K562 (cell line): Measurements from ENCODE around the gene PRKAG2. TPM values are rescaled to one million over a fixed set of nuclear protein-coding genes. Genes with fewer than 3 reads are reported as not detected.

Experiments used
- ATAC-seq: fragments of 200-7000 bp; cut with Tn5 transposase; 3 replicates; pipeline ENCODE4 v1.9.1; 2020; ENCODE audit warnings: moderate library complexity
- BruUV-seq: library from RNA; stranded (reverse); fragments of 400-500 nt; replicated peaks from 2 replicates; lab custom pipeline; 2021; lab: Mats Ljungman, UMichigan
- CTCF ChIA-PET: fragments of 300-600 bp; formaldehyde crosslinking; extraction: SDS; loops from one replicate; lab custom pipeline; 2021; ENCODE audit warnings: low intra/inter-chr PET ratio; lab: Yijun Ruan, JAX
- POLR2A ChIA-PET: fragments of 300-600, 350-650 bp; sonication (Branson Sonifier 250); formaldehyde crosslinking; extraction: SDS; loops from one replicate; lab custom pipeline; 2021; ENCODE audit warnings: antibody characterized with exemption, inconsistent platforms; lab: Yijun Ruan, JAX
- DNase-seq, 4 experiments: peaks; one replicate each; pipeline versions ENCODE4 v3.0.0 to v3.0.0-alpha.2; 2011 to 2018; ENCODE audit warnings: low spot score in 3 of 4, mixed read lengths in 3 of 4; ENCODE audit errors: extremely low read depth in 1 of 4
- FAIRE-seq: peaks from 2 replicates; lab custom pipeline; 2011; peaks lifted over from hg19 to GRCh38; lab: Jason Lieb, UNC
- H2AFZ ChIP-seq: 2 replicates; pipeline ENCODE4 v1.6.0; 2011; ENCODE audit warnings: low read depth, low read length, control low read depth, inconsistent platforms
- H3K27ac ChIP-seq: fragments of 200-600 bp; 3 replicates; pipeline ENCODE4 v1.8.0; 2011; ENCODE audit warnings: low read depth, mild to moderate bottlenecking, control low read depth, inconsistent platforms, low read length, moderate library complexity, mixed read lengths; ENCODE audit errors: extremely low read depth
- H3K27me3 ChIP-seq, 2 experiments: fragments of 300-600 bp in 1 of 2; 2 replicates in 1 of 2; 3 replicates in 1 of 2; pipeline versions ENCODE4 v1.6.0 to v1.8.0; 2011; ENCODE audit warnings: inconsistent platforms in 2 of 2, low read length in 2 of 2, mild to moderate bottlenecking in 1 of 2, mixed read lengths in 1 of 2, moderate library complexity in 1 of 2; ENCODE audit not compliant: control insufficient read depth in 2 of 2, insufficient read depth in 2 of 2
- H3K36me3 ChIP-seq: fragments of 300-600 bp; 3 replicates; pipeline ENCODE4 v1.8.0; 2011; ENCODE audit warnings: mild to moderate bottlenecking, low read length, inconsistent platforms; ENCODE audit not compliant: control insufficient read depth, insufficient read depth
- H3K4me1 ChIP-seq, 2 experiments: fragments of 200-600 bp in 1 of 2; replicated peaks in 1 of 2; 2 replicates in 1 of 2; 3 replicates in 1 of 2; pipeline versions ENCODE4 v1.5.1 to v1.8.0; 2011; ENCODE audit warnings: inconsistent platforms in 2 of 2, low read length in 2 of 2, mild to moderate bottlenecking in 1 of 2, mixed read lengths in 1 of 2, moderate library complexity in 1 of 2; ENCODE audit not compliant: control insufficient read depth in 2 of 2, insufficient read depth in 2 of 2
- H3K4me2 ChIP-seq: 2 replicates; pipeline ENCODE4 v1.6.1; 2011; ENCODE audit warnings: low read length, control low read depth, inconsistent platforms, mixed read lengths; ENCODE audit not compliant: insufficient read depth
- H3K4me3 ChIP-seq: fragments of 200-600 bp; sonication (generic), shearing (Covaris generic); 2 replicates; pipeline ENCODE4 v1.5.1; 2016; ENCODE audit warnings: control low read depth, inconsistent platforms
- H3K79me2 ChIP-seq: fragments of 200-600 bp; 3 replicates; pipeline ENCODE4 v1.8.0; 2011; ENCODE audit warnings: low read length, inconsistent platforms; ENCODE audit not compliant: control insufficient read depth, insufficient read depth
- H3K9ac ChIP-seq, 2 experiments: 2 replicates each; pipeline versions ENCODE4 v1.6.0 to v1.6.1; 2011; ENCODE audit warnings: low read depth in 2 of 2, low read length in 2 of 2, control low read depth in 1 of 2, inconsistent platforms in 1 of 2, mild to moderate bottlenecking in 1 of 2, mixed read lengths in 1 of 2; ENCODE audit not compliant: insufficient read depth in 1 of 2
- H3K9me1 ChIP-seq: one replicate; pipeline ENCODE4 v1.6.0; 2011; ENCODE audit warnings: inconsistent platforms, mild to moderate bottlenecking, low read length, moderate library complexity; ENCODE audit not compliant: control insufficient read depth, insufficient read depth
- H3K9me3 ChIP-seq: replicated peaks from 2 replicates; pipeline ENCODE4 v1.5.1; 2011; ENCODE audit warnings: low read depth, low read length, inconsistent platforms; ENCODE audit not compliant: control insufficient read depth, insufficient read depth
- H4K20me1 ChIP-seq: replicated peaks from 2 replicates; pipeline ENCODE4 v1.6.1; 2011; ENCODE audit warnings: low read length, inconsistent platforms, mixed read lengths; ENCODE audit not compliant: control insufficient read depth, insufficient read depth
- AFF4 ChIP-seq: sonication (generic); formaldehyde crosslinking; IDR thresholded peaks from 2 replicates; pipeline ENCODE4 v1.8.0; 2023; ENCODE audit warnings: mild to moderate bottlenecking, missing genetic modification reagents
- ATF7 ChIP-seq: fragments of 450-650 bp; IDR thresholded peaks from 2 replicates; pipeline ENCODE4 v1.7.1; 2014; ENCODE audit warnings: mild to moderate bottlenecking, moderate library complexity
- BHLHE40 ChIP-seq: IDR thresholded peaks from 2 replicates; pipeline ENCODE4 v1.6.1; 2011; ENCODE audit warnings: low read length, improper control_type of control experiment
- CHD1 ChIP-seq: fragments of 200-600 bp; sonication (generic); IDR thresholded peaks from one replicate; pipeline ENCODE4 v1.6.1; 2012; ENCODE audit warnings: mild to moderate bottlenecking, moderate library complexity, low read length, inconsistent platforms
- ETV5 ChIP-seq: sonication (generic); formaldehyde crosslinking; IDR thresholded peaks from 2 replicates; pipeline ENCODE4 v1.4.0; 2020; ENCODE audit warnings: low read depth, mild to moderate bottlenecking, missing genetic modification reagents
- FOXK2 ChIP-seq, 2 experiments: fragments of 450-650 bp; IDR thresholded peaks in 1 of 2; conservative IDR thresholded peaks in 1 of 2; 2 replicates each; pipeline ENCODE4 v1.6.1; 2016; ENCODE audit warnings: low read depth in 2 of 2, mild to moderate bottlenecking in 1 of 2
- MCM3 ChIP-seq: fragments of 450-650 bp; IDR thresholded peaks from 2 replicates; pipeline ENCODE4 v1.6.1; 2016
- MXD1 ChIP-seq: fragments of 250-450 bp; sonication (Bioruptor Pico); IDR thresholded peaks from 2 replicates; pipeline ENCODE4 v1.8.0; 2021; ENCODE audit warnings: borderline replicate concordance, mild to moderate bottlenecking, moderate library complexity; ENCODE audit not compliant: poor library complexity, severe bottlenecking
- NUFIP1 ChIP-seq: fragments of 450-650 bp; IDR thresholded peaks from 2 replicates; pipeline ENCODE4 v1.6.1; 2018; ENCODE audit not compliant: partially characterized antibody
- POLR2AphosphoS2 ChIP-seq: IDR thresholded peaks from 2 replicates; pipeline ENCODE4 v1.6.1; 2012; ENCODE audit warnings: low read length, improper control_type of control experiment
- RAD51 ChIP-seq: fragments of 450-650 bp; IDR thresholded peaks from 2 replicates; pipeline ENCODE4 v1.7.1; 2016; ENCODE audit warnings: low read depth, mild to moderate bottlenecking, borderline replicate concordance
- RBM15 ChIP-seq: fragments of 200-400 bp; formaldehyde crosslinking; IDR thresholded peaks from 2 replicates; pipeline ENCODE4 v1.6.1; 2018; ENCODE audit warnings: mild to moderate bottlenecking, low read length, moderate library complexity; ENCODE audit not compliant: insufficient read depth
- RHOXF2B ChIP-seq: fragments of 250-450 bp; sonication (Bioruptor Pico); conservative IDR thresholded peaks from 2 replicates; pipeline ENCODE4 v1.5.1; 2021
- SUPT5H ChIP-seq: fragments of 450-650 bp; IDR thresholded peaks from 2 replicates; pipeline ENCODE4 v1.6.1; 2016
- ZBTB12 ChIP-seq: fragments of 250-450 bp; sonication (Bioruptor Pico); IDR thresholded peaks from 2 replicates; pipeline ENCODE4 v1.4.0; 2020
- ZNF197 ChIP-seq: fragments of 200-800 bp; sonication (Bioruptor generic); IDR thresholded peaks from 2 replicates; pipeline ENCODE4 v1.6.1; 2016; ENCODE audit warnings: low read depth, missing genetic modification characterization, missing compliant biosample characterization
- ZNF263 ChIP-seq: sonication (generic); formaldehyde crosslinking; IDR thresholded peaks from 2 replicates; pipeline ENCODE4 v1.8.0; 2022; ENCODE audit warnings: mild to moderate bottlenecking, missing genetic modification reagents, borderline replicate concordance
- ZNF282 ChIP-seq: sonication (generic); formaldehyde crosslinking; IDR thresholded peaks from 2 replicates; pipeline ENCODE4 v1.8.1; 2023; ENCODE audit warnings: missing genetic modification reagents
- ZNF695 ChIP-seq: fragments of 450-650 bp; formaldehyde crosslinking; IDR thresholded peaks from 2 replicates; pipeline ENCODE4 v1.4.0; 2020; ENCODE audit warnings: mild to moderate bottlenecking, moderate library complexity
- WGBS: fragments of 100-300 bp; shearing (Covaris generic); methylation state at CpG from one replicate; pipeline ENCODE4 v1.1.6; 2016; ENCODE audit warnings: low coverage, mixed read lengths; ENCODE audit not compliant: insufficient coverage; ENCODE audit errors: missing lambda C conversion rate; 5-methylcytosine and 5-hydroxymethylcytosine counted together
- in situ Hi-C: fragments of 300-500 bp; cut with MboI; formaldehyde crosslinking; loops from 4 replicates; pipeline ENCODE4 v1.15.0; 2018; ENCODE audit warnings: inconsistent platforms, mixed read lengths
- intact Hi-C: fragments of 100-400 bp; cut with micrococcal nuclease; formaldehyde crosslinking; loops from 2 replicates; pipeline ENCODE4 v1.14.2; 2022
- polyA plus RNA-seq, 8 experiments: library from polyadenylated mRNA; depleted of rRNA in 4 of 8; stranded (reverse) in 5 of 8; unstranded in 3 of 8; fragments of >200 nt; fragmentation: Nextera tagmentation in 2 of 8; fragmentation: Illumina TruSeq in 1 of 8; extraction: Ambion mirVana in 2 of 8; extraction: Trizol in 1 of 8; gene quantifications; 2 replicates each; pipeline versions ENCODE4 v1.2.1 to v1.2.3, GENCODE V29; 2011 to 2014; ENCODE audit warnings: inconsistent platforms in 1 of 8, missing spikeins in 1 of 8
- total RNA-seq, 7 experiments: library from RNA; depleted of rRNA in 6 of 7; stranded (reverse); fragments of >200 nt in 6 of 7; fragmentation: Illumina TruSeq in 2 of 7; extraction: Trizol in 2 of 7; gene quantifications; 2 replicates each; pipeline versions ENCODE4 v1.2.1 to v1.2.3, GENCODE V29; 2011 to 2021; ENCODE audit warnings: low replicate concordance in 1 of 7

The PRKAG2 gene
- total and polyA plus RNA-seq, 9 of the 15 experiments (the other 6 are each of a cell fraction or from before 2014, with no cell fraction given) = 0.99 to 5.6 (median 3.3) TPM

GRCh38 chr7:151779255-151779654 lies 97.7 kb downstream of the PRKAG2 start:
- no peaks in the 10 kb centered on the region for H3K36me3 ChIP-seq
- H3K4me2 ChIP-seq = no peak overlapping the region
- in situ Hi-C loops = no loop called here
- ATAC-seq (no peak), DNase-seq (no peak), FAIRE-seq (no peak)
- no peaks in the 10 kb centered on the region for H3K9me3 ChIP-seq
- no peaks in the 10 kb centered on the region for H3K79me2 ChIP-seq
- ChIA-PET POLR2A (interaction anchor here (0.6 to 1.5 kb wide), 3 partner anchors 10 to 30 kb away, joined by 4 to 5 read pairs (median 5); no protein-coding TSS in a partner anchor), CTCF (no interaction called here)
- intact Hi-C loops = no loop called here
- H3K9me1 ChIP-seq = no peaks in the 10 kb centered on the region
- peaks cover 51 to 85% of the 10 kb centered on the region in 2 experiments for H3K27me3 ChIP-seq
- BruUV-seq = no TSS peak
- no peak overlapping the region for H3K9ac ChIP-seq
- no peak overlapping the region for H3K27ac ChIP-seq
- 0 out of 2 replicates have a peak, but pooled peaks cover 7% of the 10 kb centered on the region for H4K20me1 ChIP-seq
- WGBS = 0% methylated on average over 5 of the region's 6 CpGs
- no peak overlapping the region for H2AFZ ChIP-seq
- H3K4me1 ChIP-seq = peaks cover 0 to 8% of the 10 kb centered on the region in 2 experiments; a peak in 2 of 5 replicates
- no peak overlapping the region for H3K4me3 ChIP-seq
- no peak for TF ChIP-seq POLR2AphosphoS2
- TF ChIP-seq SUPT5H = no peak
- no peak for TF ChIP-seq MXD1 (CRISPR knock-in tag)
- TF ChIP-seq ZNF695 = no peak
- no peak for TF ChIP-seq ZNF197 (CRISPR knock-in tag)
- TF ChIP-seq AFF4 (CRISPR knock-in tag) = no peak
- TF ChIP-seq RHOXF2B (CRISPR knock-in tag) = no peak
- TF ChIP-seq RAD51 = no peak
- TF ChIP-seq NUFIP1 = no peak
- TF ChIP-seq RBM15 = no peak
- TF ChIP-seq FOXK2 (conservative IDR thresholded peaks at IDR 0.05 in 1 of 2, IDR thresholded peaks at IDR 0.05 in 1 of 2; ENCODE audit: low read depth in 2 of 2) = no peak
- TF ChIP-seq BHLHE40 = no peak
- no peak for TF ChIP-seq ZNF282 (CRISPR knock-in tag)
- TF ChIP-seq MCM3 = no peak
- TF ChIP-seq ZBTB12 (CRISPR knock-in tag) = no peak
- TF ChIP-seq ATF7 = no peak
- no peak for TF ChIP-seq ZNF263 (CRISPR knock-in tag)
- TF ChIP-seq ETV5 (CRISPR knock-in tag) = no peak
- TF ChIP-seq CHD1 = no peak
